Fibroblast of lung (primary cell): ENCODE results near the gene POM121L2. TPM values are rescaled to one million over a fixed set of nuclear protein-coding genes. Genes with fewer than 3 reads are reported as not detected.

ENCODE experiments used
- DNase-seq, 2 donors: peaks; one replicate each; pipeline versions ENCODE4 v3.0.0 to v3.0.0-alpha.2; 2010; ENCODE audit warnings: low read depth in 2 of 2
- H2AFZ ChIP-seq: 2 replicates; pipeline ENCODE4 v1.5.1; 2012; ENCODE audit warnings: low read length, control low read depth, inconsistent platforms
- H3K27ac ChIP-seq: 2 replicates; pipeline ENCODE4 v1.5.1; 2011; ENCODE audit warnings: low read length, control low read depth; ENCODE audit not compliant: insufficient read depth
- H3K27me3 ChIP-seq: 2 replicates; pipeline ENCODE4 v1.5.1; 2011; ENCODE audit warnings: mild to moderate bottlenecking, low read length; ENCODE audit not compliant: control insufficient read depth, insufficient read depth
- H3K36me3 ChIP-seq: 2 replicates; pipeline ENCODE4 v1.5.1; 2011; ENCODE audit warnings: low read length; ENCODE audit not compliant: control insufficient read depth, insufficient read depth
- H3K4me1 ChIP-seq: 2 replicates; pipeline ENCODE4 v1.5.1; 2011; ENCODE audit warnings: low read length; ENCODE audit not compliant: control insufficient read depth, insufficient read depth; ENCODE audit errors: extremely low read depth
- H3K4me2 ChIP-seq: 2 replicates; pipeline ENCODE4 v1.5.1; 2011; ENCODE audit warnings: low read length, control low read depth; ENCODE audit not compliant: insufficient read depth; ENCODE audit errors: extremely low read depth
- H3K4me3 ChIP-seq, 4 experiments: fragments of 200-600 bp in 1 of 4; sonication (generic) in 1 of 4; replicated peaks in 1 of 4; 2 replicates each; pipeline ENCODE4 v1.5.1; 2011 to 2016; ENCODE audit warnings: low read length in 4 of 4, low read depth in 3 of 4, mild to moderate bottlenecking in 3 of 4, control low read depth in 2 of 4, inconsistent platforms in 1 of 4, mixed read lengths in 1 of 4; ENCODE audit not compliant: insufficient read depth in 1 of 4; ENCODE audit errors: control extremely low read depth in 1 of 4
- H3K79me2 ChIP-seq: 2 replicates; pipeline ENCODE4 v1.5.1; 2012; ENCODE audit warnings: mild to moderate bottlenecking, low read length, inconsistent platforms; ENCODE audit not compliant: control insufficient read depth, insufficient read depth
- H3K9ac ChIP-seq: 2 replicates; pipeline ENCODE4 v1.5.1; 2011; ENCODE audit warnings: mild to moderate bottlenecking, low read length, control low read depth; ENCODE audit not compliant: insufficient read depth
- H3K9me3 ChIP-seq: 2 replicates; pipeline ENCODE4 v1.5.1; 2012; ENCODE audit warnings: low read depth, low read length; ENCODE audit not compliant: control insufficient read depth, insufficient read depth
- H4K20me1 ChIP-seq: 2 replicates; pipeline ENCODE4 v1.5.1; 2011; ENCODE audit warnings: low read length; ENCODE audit not compliant: control insufficient read depth, insufficient read depth; ENCODE audit errors: extremely low read depth
- CTCF ChIP-seq, 2 donors: IDR thresholded peaks in 1 of 2; conservative IDR thresholded peaks in 1 of 2; 1 replicate in 1 of 2; 2 replicates in 1 of 2; pipeline ENCODE4 v1.5.1; 2011 to 2012; ENCODE audit warnings: low read length in 2 of 2, control low read depth in 1 of 2, inconsistent platforms in 1 of 2, low read depth in 1 of 2, mild to moderate bottlenecking in 1 of 2
- EZH2 ChIP-seq: IDR thresholded peaks from 2 replicates; pipeline ENCODE4 v1.5.1; 2012; ENCODE audit warnings: low read length, control low read depth, mild to moderate bottlenecking; ENCODE audit errors: missing control alignments
- polyA plus RNA-seq, 2 donors: library from polyadenylated mRNA; depleted of rRNA in 1 of 2; stranded (reverse) in 1 of 2; unstranded in 1 of 2; fragments of >200 nt; gene quantifications; 2 replicates each; pipeline ENCODE4 v1.2.1, GENCODE V29; 2011 to 2012; ENCODE audit warnings: missing spikeins in 1 of 2
- total RNA-seq: library from RNA; depleted of rRNA; stranded (reverse); fragments of >200 nt; gene quantifications from 2 replicates; pipeline ENCODE4 v1.2.1, GENCODE V29; 2014

The POM121L2 gene
- total and polyA plus RNA-seq, 2 donors (not counting 1 experiment from before 2014, with no cell fraction given) = not detected

GRCh38 chr6:27297857-27298730 is 14.0 kb downstream of the POM121L2 start:
- H3K27me3 ChIP-seq = no peaks in the 10 kb centered on the region
- peak; percentile 45 to 56 for DNase-seq
- H3K9ac ChIP-seq = no peak overlapping the region

GRCh38 chr6:27297484-27297856 is 14.6 kb downstream of the POM121L2 start:
- H3K9me3 ChIP-seq = no peaks in the 10 kb centered on the region
- no peaks in the 10 kb centered on the region for H4K20me1 ChIP-seq
- no peaks in the 10 kb centered on the region for H3K36me3 ChIP-seq
- H3K27me3 ChIP-seq = no peaks in the 10 kb centered on the region
- no peak overlapping the region for H3K27ac ChIP-seq
- peak overlapping the region in 2 of 4 experiments; percentile 8 to 83 for H3K4me3 ChIP-seq
- H3K4me2 ChIP-seq = peak overlapping the region; percentile 81
- TF ChIP-seq CTCF (conservative IDR thresholded peaks at IDR 0.05 in 1 of 2, IDR thresholded peaks at IDR 0.05 in 1 of 2; ENCODE audit: low read depth in 1 of 2, low read length in 2 of 2) = no peak
- TF ChIP-seq EZH2 = no peak
- no peak for DNase-seq
- no peaks in the 10 kb centered on the region for H3K79me2 ChIP-seq
- no peak overlapping the region for H2AFZ ChIP-seq
- no peak overlapping the region for H3K9ac ChIP-seq
- H3K4me1 ChIP-seq = no peaks in the 10 kb centered on the region

More at GRCh38 chr6:27297857-27298730, 14.0 kb downstream of the POM121L2 start:
- H3K27ac ChIP-seq = no peak overlapping the region
- H3K4me1 ChIP-seq = no peaks in the 10 kb centered on the region
- TF ChIP-seq CTCF (conservative IDR thresholded peaks at IDR 0.05 in 1 of 2, IDR thresholded peaks at IDR 0.05 in 1 of 2; ENCODE audit: low read depth in 1 of 2, low read length in 2 of 2) (no peak), EZH2 (no peak)
- H2AFZ ChIP-seq = no peak overlapping the region
- peak overlapping the region in 2 of 4 experiments; percentile 8 to 83 for H3K4me3 ChIP-seq
- H3K9me3 ChIP-seq = no peaks in the 10 kb centered on the region
- no peaks in the 10 kb centered on the region for H4K20me1 ChIP-seq
- H3K79me2 ChIP-seq = no peaks in the 10 kb centered on the region
- peak overlapping the region; percentile 81 for H3K4me2 ChIP-seq
- H3K36me3 ChIP-seq = no peaks in the 10 kb centered on the region

GRCh38 chr6:27296106-27296783 is 15.8 kb downstream of the POM121L2 start:
- Histone ChIP-seq H3K27me3 (peaks cover 1% of the 10 kb centered on the region), H3K4me2 (peak overlapping the region; percentile 79), H3K79me2 (no peaks in the 10 kb centered on the region), H3K9me3 (no peaks in the 10 kb centered on the region), H3K27ac (no peak overlapping the region), H4K20me1 (no peaks in the 10 kb centered on the region), H3K36me3 (no peaks in the 10 kb centered on the region), H3K4me3 (peak overlapping the region; percentile 22 to 83 (median 61)), H2AFZ (peak overlapping the region; percentile 37), H3K9ac (no peak overlapping the region), H3K4me1 (no peaks in the 10 kb centered on the region)
- peak; percentile 36 to 55 for DNase-seq
- TF ChIP-seq EZH2 (no peak), CTCF (conservative IDR thresholded peaks at IDR 0.05 in 1 of 2, IDR thresholded peaks at IDR 0.05 in 1 of 2; ENCODE audit: low read depth in 1 of 2, low read length in 2 of 2) (no peak)
